G401 (cell line): ENCODE results near the gene DSG2. TPM values are rescaled to one million over a fixed set of nuclear protein-coding genes. Genes with fewer than 3 reads are reported as not detected.
"Not testable (repeated sequence)": the region's sequence is repeated elsewhere in the genome, so short reads cannot be mapped to it uniquely, and the experiment has no call there.

Source experiments
- DNase-seq: peaks from one replicate; pipeline ENCODE4 v3.0.0-alpha.2; 2015; ENCODE audit warnings: low spot score
- in situ Hi-C: cut with HindIII; loops from 2 replicates; pipeline ENCODE4 v1.10.0; 2016; ENCODE audit warnings: low sequenced_read_pairs, mixed read lengths
- total RNA-seq: library from RNA; depleted of rRNA; stranded (reverse); fragments of >200 nt; shearing (Covaris generic); gene quantifications from 2 replicates; pipeline ENCODE4 v1.2.3, GENCODE V29; 2014; rRNA removed

Gene DSG2
- total RNA-seq = 1.4 TPM in 1 of 2 replicates, not detected in the other

DNA sequence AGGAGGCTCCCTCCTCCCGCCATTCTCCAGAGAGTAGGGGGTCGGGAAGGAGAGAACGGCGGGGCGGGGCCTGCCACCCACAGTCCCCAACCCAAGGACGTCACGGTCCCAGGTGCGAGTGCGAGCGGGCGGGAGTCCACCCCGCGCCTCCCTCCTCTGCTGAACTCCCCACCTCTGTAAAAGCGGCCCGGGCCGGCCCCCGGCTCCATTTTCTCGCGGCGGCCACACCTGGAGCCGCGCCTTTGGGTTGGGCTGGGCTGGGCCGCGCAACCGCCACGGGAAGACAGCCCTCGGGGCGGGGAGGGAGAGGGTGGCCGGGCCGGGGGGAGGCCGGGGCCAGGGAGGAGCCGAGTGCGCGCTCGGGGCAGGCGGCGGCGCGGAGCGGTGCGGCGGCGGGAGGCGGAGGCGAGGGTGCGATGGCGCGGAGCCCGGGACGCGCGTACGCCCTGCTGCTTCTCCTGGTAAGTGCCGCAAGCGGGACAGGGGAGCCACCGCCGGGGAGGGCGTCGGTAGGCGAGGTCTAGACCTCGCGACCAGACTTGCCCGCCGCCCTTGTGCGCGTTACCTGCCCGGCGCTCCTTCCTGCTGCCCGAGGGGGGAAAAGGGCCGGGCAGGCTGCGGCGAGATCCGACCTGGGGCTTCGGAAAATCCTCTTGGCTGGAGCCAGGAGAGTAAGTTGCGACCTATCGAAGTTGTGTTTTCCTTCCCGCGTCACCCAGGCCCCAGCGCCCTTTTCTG is at the start of gene DSG2:
Gene DSG2 (plus strand): TSS at position 342 of the 738 bp plus-strand sequence. CDS start 75 bp downstream, at position 417.
- DNase-seq = no peak
- in situ Hi-C loops = no loop called here

DNA sequence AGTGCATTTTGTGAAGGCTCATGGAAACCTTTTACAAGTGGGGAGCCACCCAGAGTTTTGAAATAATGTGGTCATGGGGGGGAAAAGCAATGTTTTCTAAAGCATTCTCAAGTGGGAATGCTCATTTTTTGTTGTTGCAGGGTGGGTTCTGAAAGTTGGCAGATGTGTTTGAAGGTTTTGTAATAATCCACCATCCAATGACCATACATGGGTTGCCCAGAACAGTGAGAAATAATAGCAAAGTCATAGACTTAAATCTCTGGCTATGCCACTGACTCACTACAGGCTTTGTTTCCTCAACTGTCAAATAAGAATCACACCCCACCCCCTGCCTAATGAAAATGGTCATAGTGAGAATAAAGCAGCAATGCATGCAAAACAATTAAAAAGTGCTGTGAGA is 47.6 kb upstream of the DSG2 start:
- no peak for DNase-seq
- in situ Hi-C loops = no loop called here

DNA sequence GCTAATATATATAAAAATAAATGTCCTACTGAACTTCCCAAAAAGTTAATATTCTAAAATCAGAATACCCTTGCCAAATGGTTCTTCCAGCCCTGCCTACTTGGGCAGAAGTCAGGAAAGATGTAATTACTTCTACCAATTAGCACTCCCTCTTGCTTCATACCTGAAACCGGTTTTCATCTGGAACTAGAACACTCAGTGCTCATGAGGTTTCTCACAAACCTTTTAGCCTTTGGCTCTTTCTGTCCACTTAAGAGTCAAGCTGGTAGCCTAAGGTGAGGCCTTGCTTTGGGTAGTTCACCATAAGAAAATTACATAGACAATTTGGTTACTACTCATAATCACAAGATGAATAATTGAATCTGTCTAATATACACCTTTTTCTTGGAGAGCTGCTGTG is 46.4 kb upstream of the DSG2 start:
- no peak for DNase-seq
- in situ Hi-C loops = no loop called here

DNA sequence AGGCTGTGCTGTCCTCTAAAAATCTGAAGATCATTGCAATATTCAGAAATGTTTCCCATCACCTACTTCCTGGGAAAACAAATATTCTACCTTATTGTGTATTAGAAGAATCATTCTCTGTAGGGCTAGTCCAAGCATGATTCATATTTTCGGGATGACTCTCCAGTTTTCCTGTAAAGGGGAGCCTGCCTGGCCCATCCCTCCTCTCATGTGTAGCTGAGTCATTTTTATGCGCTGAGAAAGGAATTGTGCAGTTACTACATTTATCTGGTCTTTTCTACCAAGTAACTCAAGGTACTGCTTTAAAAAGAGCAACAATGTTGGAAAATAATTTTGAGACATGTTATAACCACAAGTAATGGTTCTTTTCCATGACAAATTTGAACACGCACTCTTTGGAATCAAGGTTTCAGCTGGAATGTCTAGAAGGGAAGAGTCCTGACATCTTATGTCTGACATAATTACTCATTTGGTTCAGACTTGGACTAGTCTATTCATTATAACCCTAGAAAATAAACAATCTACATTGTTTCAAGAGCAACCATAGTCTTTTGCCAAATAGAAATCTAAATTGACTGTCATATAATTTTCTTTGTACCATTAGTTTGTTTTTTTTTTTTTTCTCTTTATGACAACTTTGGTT is 43.8 kb upstream of the DSG2 start:
- in situ Hi-C loops = no loop called here
- no peak for DNase-seq

DNA sequence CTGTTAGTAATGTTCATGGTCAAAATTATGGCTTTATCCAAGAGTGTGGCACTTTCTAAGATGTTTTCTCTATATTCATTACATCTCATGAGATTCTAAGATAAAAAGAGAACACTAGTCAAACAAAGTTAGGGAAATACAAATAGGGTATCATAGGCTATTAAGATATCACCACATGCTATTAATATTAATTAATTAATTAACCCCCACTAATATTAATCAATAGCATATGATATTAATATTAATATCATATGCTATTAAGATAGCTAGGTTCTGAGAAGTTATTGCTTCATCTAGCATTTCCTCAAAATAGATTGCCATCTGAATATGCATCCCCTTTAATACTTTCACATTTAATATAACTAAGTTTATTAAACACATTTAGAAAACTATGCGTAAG is 28.3 kb upstream of the DSG2 start:
- in situ Hi-C loops = no loop called here
- no peak for DNase-seq

DNA sequence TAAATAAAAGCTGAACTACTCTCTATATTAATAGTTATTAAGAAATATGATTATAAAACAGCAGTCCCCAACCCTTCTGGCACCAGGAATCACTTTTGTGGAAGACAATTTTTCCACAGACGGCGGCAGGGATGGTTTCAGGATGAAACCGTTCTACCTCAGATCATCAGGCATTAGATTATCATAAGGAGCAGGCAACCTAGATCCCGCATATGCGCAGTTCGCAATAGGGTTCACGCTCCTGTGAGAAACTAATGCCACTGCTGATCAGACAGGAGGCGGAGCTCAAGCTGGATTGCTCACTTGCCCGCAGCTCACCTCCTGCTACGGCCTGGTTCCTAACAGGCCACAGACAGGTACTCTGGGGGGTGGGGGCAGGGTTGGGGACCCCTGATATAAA is 19.3 kb upstream of the DSG2 start:
- DNase-seq = no peak
- in situ Hi-C loops = no loop called here

DNA sequence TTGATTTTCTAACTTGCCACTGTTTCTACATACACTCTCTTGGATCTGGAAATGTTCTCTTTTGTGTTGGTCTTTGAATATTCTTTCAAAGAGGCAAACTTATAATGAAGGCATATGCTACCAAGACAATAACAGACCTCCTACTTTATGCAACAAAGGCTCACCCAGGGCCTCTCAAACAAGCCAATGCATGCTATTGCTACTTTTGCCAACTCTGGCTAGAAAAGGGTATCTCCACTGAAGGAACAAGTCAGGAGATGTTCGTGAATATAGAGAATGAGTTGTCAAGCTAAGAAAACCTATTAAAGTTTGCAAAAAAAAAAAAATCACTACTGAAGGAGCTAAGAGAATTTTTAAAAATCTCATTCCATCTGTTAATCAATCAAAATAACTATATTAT is 15.9 kb upstream of the DSG2 start:
- DNase-seq = no peak
- in situ Hi-C loops = no loop called here

DNA sequence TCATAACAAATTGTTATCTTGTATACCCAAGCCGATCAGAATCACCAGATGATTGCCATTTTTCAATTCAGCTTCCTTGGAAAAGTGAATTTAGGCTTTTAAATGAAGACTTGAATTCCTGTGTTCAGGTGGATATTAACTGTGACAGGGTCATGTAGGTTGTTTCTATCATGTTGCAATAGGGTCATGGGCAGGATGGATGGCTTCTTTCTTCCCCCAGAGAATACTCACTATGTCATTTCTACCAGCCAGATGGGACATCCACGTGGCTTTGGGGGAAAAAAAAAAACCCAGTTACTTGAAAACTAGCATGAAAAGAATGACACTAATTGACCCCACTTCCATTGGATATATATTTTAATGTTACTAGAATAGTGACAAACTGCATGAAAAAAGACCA is 14.6 kb upstream of the DSG2 start:
- in situ Hi-C loops = no loop called here
- DNase-seq = no peak

DNA sequence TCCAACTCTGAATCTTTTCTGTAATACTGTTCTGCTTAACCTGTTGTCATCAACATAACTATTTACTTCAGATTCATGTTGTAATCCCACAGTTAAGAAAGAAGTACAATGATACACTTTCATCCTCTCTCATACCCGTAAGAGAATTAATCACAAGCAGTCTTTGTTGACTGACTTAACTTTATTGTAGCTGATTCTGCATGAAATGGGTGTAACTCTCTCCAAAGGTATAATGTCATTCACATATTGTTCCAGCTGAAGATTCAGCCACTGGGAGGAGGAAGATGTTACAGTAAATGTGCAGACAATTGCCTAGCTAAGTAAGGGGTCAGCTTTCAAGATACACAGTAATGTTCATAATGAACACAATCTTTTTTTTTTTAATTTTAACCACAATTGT is 13.5 kb upstream of the DSG2 start:
- in situ Hi-C loops = no loop called here
- DNase-seq = no peak

DNA sequence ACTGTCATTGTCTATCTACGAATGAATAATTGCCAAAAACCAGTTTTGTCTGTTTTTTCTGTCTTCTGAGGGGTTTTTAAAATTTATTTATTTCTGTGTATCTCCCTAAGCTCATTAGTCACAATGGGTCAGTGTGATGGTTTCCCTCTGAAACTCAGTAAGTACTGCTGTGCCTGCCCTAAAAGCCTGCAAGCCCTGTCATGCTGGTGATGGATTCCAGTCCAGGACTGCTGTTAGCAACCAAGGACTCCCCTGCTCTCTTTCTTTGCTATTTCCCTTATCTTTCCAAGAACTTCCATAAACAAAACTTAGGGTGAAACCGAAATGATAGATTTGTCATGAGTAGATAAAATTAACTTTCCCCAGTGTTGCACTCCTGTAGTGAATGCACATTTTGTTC is 11.8 kb upstream of the DSG2 start:
- in situ Hi-C loops = no loop called here

DNA sequence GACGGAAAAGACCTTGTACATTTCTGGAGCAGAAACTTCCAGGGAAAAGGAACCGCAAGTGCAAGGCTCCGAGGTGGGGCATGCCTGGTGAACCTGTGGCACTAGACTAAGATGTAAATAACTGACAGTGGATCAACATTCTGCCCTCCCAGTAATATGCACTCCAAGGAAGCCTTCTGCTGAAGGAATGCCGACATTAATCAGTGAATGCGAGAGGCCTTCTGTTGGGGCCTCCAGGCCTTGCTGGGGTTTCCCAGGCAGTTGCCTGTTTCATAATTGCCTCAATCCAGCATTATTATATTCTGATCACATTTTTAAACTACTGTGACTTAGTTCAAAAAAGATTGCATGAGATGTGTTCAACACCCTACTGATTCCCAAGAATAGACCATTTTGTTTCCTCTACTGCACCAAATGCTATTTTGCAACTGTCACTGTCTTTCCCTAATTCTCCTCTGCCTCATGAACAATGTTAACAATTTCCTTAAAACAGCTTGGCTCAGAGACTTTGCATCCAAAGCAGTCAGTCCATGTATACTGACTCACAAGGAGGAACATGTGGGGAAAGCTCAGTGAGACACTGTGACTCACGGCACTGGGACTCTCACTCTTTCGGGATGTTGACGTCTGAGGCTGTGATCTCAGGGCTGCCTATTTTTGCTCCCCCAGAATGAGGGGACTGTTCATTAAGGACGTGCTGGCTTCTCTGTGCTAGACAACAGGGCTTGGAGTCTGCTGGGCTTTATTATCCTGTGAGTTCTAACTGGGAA is 10.5 kb upstream of the DSG2 start:
- in situ Hi-C loops = no loop called here

More for the DNA sequence above, 11.8 kb upstream of the DSG2 start:
- DNase-seq = no peak

DNA sequence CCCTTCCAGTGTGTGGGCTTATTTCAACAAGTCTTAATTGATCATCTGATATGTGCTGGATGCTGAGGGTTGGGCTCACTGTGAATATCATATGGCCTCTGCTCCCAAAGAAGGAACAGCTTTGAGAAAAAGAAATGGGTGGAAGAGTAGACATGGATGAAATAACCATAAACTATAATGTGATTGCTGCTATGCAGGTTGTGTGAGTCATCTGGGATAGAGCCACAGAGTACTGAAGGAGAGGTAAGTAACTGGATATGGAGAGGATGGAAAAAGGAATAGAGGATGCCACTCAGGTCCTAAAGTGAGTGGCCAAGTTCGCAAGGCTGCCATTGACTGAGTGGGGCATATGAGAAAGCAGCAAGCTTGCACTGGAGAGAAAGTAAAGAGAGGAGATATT is 8.7 kb upstream of the DSG2 start:
- no peak for DNase-seq
- in situ Hi-C loops = no loop called here

More for the DNA sequence above, 10.5 kb upstream of the DSG2 start:
- no peak for DNase-seq

DNA sequence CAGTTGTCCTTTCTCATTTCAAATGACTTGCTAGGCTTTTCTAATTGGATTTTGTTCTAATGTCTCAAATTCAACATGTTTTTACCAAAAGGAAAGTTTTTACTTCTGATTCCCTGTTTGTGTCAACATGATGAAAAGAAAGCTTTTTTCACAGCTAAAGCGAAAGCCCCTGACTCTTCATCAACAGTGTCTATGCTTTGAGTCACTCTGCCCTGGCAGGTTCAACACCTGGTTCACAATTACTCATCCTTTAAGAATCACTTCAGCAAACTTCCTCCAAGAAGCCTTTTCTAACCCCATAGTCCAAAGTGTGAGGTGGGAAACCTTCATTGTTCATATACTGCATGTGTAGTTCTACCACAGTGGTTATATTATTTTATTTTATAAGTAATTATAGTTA is 7.6 kb upstream of the DSG2 start:
- no peak for DNase-seq
- in situ Hi-C loops = no loop called here

DNA sequence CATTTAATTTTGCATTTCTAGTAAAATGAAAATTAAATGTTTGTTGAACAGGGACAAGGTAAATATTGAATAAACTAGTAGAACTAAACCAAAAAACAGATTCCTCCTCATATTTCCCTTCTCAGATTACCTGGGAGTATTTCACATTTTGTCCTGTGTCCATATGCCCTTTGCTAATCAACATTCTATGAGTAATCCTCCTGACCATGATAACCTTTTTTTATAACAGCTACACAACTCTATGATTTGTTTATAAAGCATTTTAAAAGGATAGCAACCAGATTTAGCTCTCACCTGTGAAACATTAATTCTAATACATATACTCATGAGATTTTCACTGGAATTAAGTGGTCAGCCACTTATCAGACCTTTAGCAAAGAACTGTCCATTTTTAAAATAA is 7.1 kb upstream of the DSG2 start:
- DNase-seq = no peak
- in situ Hi-C loops = no loop called here

DNA sequence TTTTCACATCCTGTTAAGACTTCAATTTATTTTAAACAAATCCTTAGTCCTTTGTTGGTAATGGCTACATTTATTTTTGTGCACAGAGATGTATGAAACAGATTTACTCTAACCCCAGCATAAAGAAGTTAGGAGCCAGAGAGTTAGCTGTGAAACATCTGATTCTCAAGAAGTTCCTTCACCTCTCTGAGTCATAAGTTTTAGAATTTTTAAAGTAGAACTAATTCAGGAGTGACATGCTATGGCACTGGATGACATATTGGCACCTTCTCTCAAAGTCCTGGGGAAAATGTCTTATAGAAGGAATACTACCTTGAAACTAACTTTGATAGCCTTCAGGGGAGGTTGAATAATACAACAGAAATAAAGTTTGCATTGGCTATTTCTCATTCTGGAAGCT is 6.4 kb upstream of the DSG2 start:
- in situ Hi-C loops = no loop called here
- DNase-seq = no peak

DNA sequence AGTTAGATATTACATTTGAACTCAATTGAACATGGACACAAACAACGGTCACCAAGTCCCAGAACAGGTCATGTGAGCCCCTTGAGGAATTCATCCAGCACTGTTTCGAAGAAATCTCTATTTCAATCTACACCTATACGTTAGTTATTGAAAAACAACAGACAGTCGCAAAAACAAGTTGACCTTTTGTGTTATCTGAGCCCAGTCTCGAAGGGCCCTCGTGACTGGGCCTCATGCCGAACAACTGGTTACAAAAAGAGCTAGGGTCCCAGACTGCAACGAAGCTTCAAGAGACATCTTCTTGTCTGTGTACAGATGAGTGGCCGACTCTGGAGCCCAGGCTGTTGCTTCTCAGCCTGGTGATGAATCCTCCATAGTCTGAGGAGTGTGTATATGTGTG is 5.3 kb upstream of the DSG2 start:
- no peak for DNase-seq
- in situ Hi-C loops = no loop called here

DNA sequence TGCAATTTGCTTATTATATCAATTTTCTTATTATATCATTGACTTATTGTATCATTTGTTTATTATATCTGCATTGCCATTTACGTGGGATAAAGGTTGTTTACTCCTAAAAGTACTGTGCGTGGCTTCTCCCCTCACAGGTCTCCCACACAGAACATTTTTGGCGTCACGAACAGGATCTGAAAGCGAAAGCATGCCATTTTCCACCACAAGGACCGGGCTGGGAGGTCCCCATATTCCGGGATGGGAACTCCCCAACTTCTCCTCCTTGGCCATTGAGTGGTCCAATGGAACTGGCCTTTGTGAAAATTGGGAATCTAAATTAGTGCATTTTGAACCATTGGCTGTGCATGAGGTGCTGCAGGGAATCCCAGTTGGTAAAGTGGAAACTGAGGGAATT is 4.8 kb upstream of the DSG2 start:
- in situ Hi-C loops = no loop called here
- no peak for DNase-seq

DNA sequence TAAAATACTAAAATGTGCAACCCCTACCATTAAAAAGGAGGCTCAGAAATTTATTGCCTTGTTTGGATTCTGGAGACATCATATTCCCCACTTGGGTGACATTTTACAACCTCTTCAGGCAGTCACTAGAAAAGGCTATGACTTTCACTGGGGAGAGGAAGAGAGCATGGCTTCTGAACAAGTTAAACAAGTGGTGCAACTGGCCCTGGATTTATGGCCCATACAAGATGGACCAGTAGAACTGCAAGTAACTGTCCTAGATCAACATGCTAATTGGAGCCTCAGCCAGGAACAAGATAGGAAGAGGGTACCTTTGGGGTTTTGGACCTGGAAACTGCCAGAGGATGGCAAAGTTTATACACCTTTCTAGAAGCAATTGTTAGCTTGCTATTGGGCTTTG is 4.0 kb upstream of the DSG2 start:
- in situ Hi-C loops = no loop called here
- DNase-seq = no peak

DNA sequence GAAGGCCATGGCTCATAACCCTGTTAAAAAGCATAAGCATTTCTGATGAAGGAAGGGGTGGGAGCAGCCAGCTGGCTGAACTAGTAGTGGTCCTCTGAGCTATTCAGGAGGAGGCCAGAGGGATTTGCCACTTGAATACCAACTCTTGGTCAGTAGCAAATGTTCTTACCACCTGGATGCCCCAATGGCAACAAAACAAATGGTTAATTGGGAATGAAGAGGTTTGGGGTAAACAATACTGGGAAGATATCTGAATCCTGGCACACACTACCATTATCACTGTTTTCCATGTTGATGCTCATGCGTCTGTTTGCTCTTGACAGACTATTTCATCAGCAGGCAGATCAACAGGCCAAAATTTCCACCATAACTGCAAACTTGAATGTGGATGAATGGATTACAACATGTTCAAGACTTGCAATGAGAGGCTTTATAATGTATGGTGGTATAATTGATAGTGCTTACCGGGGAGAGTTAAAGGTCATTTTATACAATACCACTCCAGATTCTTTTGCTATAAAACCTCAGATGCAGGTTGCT is 3.2 kb upstream of the DSG2 start:
- in situ Hi-C loops, DNase-seq: not testable (repeated sequence)

DNA sequence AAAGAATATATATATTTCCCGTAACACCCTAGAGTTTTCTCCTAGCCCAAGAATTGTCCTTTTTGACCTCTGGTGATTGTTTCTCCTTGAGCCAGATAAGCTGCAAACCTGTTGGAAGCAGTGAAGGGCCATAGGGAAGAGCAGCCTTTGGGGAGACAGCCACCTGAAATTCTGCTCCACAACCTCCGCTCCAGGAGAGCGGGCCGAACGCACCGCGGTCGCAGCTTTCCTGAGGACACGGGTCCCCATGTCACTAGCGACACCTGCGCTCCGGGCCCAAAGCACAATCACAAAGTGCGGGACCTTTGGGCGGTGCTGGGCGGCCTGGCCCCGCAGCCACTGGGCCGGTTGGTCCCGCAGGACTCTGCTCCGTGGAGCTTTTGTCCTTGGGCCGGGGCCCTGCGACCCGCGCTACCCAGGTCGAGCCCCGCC is 557 bp upstream of the DSG2 start:
- in situ Hi-C loops = no loop called here
- no peak for DNase-seq
